Parathyroid adenoma (tissue), 2 donors: ENCODE results near the gene PLCL1.

Experiments
- H2AFZ ChIP-seq: fragments of 300-600 bp; sonication (generic); one replicate; pipeline ENCODE4 v1.7.0; 2017; ENCODE audit warnings: antibody characterized with exemption, mild to moderate bottlenecking
- H3K27ac ChIP-seq: fragments of 300-600 bp; sonication (generic); one replicate; pipeline ENCODE4 v1.7.0; 2017
- H3K27me3 ChIP-seq: fragments of 300-600 bp; sonication (generic); one replicate; pipeline ENCODE4 v1.7.0; 2017; ENCODE audit warnings: low read length; ENCODE audit not compliant: control insufficient read depth, insufficient read depth
- H3K36me3 ChIP-seq: fragments of 300-600 bp; sonication (generic); one replicate; pipeline ENCODE4 v1.7.0; 2017; ENCODE audit warnings: low read length; ENCODE audit not compliant: control insufficient read depth, insufficient read depth
- H3K4me1 ChIP-seq: fragments of 300-600 bp; sonication (generic); one replicate; pipeline ENCODE4 v1.7.0; 2017; ENCODE audit warnings: control low read depth
- H3K4me2 ChIP-seq: fragments of 300-600 bp; sonication (generic); one replicate; pipeline ENCODE4 v1.7.0; 2017; ENCODE audit warnings: low read length
- H3K4me3 ChIP-seq: fragments of 300-600 bp; sonication (generic); one replicate; pipeline ENCODE4 v1.7.0; 2017; ENCODE audit warnings: low read depth, low read length
- H3K79me2 ChIP-seq: fragments of 300-600 bp; sonication (generic); one replicate; pipeline ENCODE4 v1.7.0; 2017; ENCODE audit warnings: control low read depth
- H3K9ac ChIP-seq: fragments of 300-600 bp; sonication (generic); one replicate; pipeline ENCODE4 v1.7.0; 2017; ENCODE audit warnings: mild to moderate bottlenecking
- H3K9me3 ChIP-seq: fragments of 300-600 bp; sonication (generic); one replicate; pipeline ENCODE4 v1.7.0; 2017; ENCODE audit warnings: low read length; ENCODE audit not compliant: control insufficient read depth
- TF ChIP-seq, protein P1 (sequence below): fragments of 300-600 bp; sonication (generic); IDR thresholded peaks from one replicate; pipeline ENCODE4 v1.7.0; 2017; ENCODE audit warnings: antibody characterized with exemption, mild to moderate bottlenecking
- donor health status: primary hyperparathyroidism.

The PLCL1 gene

DNA sequence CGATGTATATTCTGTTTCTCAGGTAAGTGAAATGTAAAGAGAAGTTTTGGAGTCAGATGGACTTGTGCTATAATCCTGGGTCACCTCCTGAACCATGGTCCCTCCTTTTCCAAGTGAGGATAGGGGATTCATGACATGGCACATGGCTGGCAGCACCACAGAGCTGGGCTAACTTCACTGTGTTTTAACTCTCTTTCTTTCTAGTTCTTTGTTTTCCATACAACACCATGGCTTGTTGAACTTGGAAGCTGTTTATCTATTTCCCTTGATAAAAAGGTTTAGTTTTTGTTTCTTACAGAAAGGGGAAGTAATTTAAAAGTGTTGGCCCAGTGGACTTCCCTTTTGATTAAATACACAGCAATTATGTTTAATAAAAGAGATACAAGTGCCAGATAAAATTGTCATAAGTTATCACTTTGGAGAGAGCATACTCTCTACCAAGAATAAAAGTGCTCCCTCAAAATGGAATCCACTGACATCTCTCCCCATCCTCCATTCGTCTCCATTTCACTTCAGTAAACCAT lies 90.4 kb downstream of the PLCL1 start:
- H3K9me3 ChIP-seq = no peaks in the 10 kb centered on the region
- H3K9ac ChIP-seq = no peak overlapping the region
- H3K27ac ChIP-seq = no peak overlapping the region
- no peaks in the 10 kb centered on the region for H3K36me3 ChIP-seq
- TF ChIP-seq, protein P1, sequence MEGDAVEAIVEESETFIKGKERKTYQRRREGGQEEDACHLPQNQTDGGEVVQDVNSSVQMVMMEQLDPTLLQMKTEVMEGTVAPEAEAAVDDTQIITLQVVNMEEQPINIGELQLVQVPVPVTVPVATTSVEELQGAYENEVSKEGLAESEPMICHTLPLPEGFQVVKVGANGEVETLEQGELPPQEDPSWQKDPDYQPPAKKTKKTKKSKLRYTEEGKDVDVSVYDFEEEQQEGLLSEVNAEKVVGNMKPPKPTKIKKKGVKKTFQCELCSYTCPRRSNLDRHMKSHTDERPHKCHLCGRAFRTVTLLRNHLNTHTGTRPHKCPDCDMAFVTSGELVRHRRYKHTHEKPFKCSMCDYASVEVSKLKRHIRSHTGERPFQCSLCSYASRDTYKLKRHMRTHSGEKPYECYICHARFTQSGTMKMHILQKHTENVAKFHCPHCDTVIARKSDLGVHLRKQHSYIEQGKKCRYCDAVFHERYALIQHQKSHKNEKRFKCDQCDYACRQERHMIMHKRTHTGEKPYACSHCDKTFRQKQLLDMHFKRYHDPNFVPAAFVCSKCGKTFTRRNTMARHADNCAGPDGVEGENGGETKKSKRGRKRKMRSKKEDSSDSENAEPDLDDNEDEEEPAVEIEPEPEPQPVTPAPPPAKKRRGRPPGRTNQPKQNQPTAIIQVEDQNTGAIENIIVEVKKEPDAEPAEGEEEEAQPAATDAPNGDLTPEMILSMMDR = no peak
- H3K4me1 ChIP-seq = peaks cover 32% of the 10 kb centered on the region
- no peaks in the 10 kb centered on the region for H3K27me3 ChIP-seq
- no peak overlapping the region for H2AFZ ChIP-seq
- H3K4me3 ChIP-seq = no peak overlapping the region
- H3K79me2 ChIP-seq = peaks cover 17% of the 10 kb centered on the region
- no peak overlapping the region for H3K4me2 ChIP-seq

DNA sequence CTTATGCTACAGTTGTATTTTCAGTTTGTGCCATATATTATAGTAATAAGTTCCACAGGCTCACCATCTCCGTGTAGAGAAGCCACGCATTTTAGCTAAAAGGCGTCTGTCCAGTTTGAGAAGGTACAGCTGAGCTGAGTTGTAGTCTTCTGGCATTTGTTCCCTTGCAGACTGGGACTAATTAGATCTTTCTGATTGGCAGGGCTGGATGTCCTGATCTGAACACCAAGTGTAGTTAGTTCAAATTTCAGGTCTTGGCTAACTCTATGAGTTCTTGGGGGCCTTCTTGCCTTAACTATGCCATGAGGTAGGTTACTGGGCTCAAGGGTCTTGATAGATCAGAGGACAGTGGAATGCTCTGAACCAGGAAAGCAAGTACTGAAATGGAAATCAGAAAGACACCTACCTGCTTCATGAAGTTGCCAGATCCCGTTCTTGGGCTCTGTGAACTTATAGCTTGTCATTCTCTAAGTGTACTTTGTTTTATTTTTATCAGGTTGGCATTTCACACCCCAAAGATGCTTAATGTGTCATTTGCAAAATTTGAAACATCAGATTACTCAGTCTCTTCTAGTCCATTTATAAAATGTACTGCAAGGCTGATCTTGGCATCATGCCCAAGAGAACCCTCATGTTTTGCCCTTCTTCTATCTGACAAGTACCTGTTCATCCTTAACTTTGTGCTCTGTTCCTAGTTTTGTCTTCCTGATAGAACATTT lies 93.7 kb downstream of the PLCL1 start:
- TF ChIP-seq, protein P1 = no peak

DNA sequence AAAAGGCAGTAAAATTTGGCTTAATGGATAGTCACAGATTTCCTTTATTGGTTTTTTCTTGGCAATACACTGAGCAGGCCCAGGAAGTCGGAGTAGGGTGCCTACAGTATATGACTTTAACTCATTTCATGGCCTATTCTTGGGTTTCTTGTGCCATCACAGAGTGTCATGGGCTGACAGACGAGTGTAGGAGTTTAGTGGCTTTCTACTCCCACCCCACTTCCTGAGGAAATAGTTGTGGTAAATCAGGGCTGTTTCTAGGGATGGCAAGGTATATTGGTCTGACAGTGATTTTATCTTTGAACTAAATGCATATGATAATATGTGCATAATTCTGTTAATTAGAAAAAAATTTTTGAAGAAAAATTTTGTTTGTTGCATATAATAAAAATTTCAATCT lies 100.1 kb downstream of the PLCL1 start:
- Histone ChIP-seq H3K27ac (no peak overlapping the region), H3K36me3 (no peaks in the 10 kb centered on the region), H3K4me3 (no peak overlapping the region)

More for the DNA sequence above, 93.7 kb downstream of the PLCL1 start:
- Histone ChIP-seq H3K27ac (no peak overlapping the region), H3K9me3 (no peaks in the 10 kb centered on the region), H3K27me3 (no peaks in the 10 kb centered on the region), H2AFZ (no peak overlapping the region), H3K79me2 (peaks cover 4% of the 10 kb centered on the region), H3K4me1 (peaks cover 18% of the 10 kb centered on the region), H3K9ac (no peak overlapping the region), H3K36me3 (no peaks in the 10 kb centered on the region), H3K4me3 (no peak overlapping the region), H3K4me2 (no peak overlapping the region)

DNA sequence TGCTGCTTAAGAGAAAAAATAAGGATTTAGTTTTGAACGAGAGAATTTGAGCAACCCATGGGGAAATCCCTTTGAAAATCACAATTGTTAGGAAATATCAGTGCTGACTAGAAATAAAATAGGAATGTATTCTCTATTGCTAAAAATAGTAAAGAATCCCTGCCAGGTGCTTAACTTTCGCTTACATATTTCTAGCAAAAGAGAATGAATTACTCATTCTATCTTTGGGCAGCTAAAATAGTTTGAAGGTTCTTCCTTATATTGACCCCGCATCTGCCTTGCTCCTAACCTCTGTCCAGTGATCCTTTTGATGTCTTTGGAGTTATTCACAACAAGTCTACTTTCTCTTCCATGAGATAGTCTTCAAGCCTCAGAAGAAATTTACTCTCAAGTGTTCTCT lies 103.8 kb downstream of the PLCL1 start:
- Histone ChIP-seq H3K4me3 (no peak overlapping the region), H2AFZ (no peak overlapping the region), H3K36me3 (no peaks in the 10 kb centered on the region), H3K9ac (no peak overlapping the region), H3K4me2 (no peak overlapping the region), H3K4me1 (peaks cover 12% of the 10 kb centered on the region), H3K27me3 (no peaks in the 10 kb centered on the region), H3K9me3 (no peaks in the 10 kb centered on the region), H3K79me2 (peaks cover 23% of the 10 kb centered on the region), H3K27ac (no peak overlapping the region)
- TF ChIP-seq, protein P1 = no peak

More for the DNA sequence above, 100.1 kb downstream of the PLCL1 start:
- no peak overlapping the region for H3K9ac ChIP-seq
- no peak overlapping the region for H3K4me2 ChIP-seq
- TF ChIP-seq, protein P1 = no peak
- no peaks in the 10 kb centered on the region for H3K9me3 ChIP-seq
- peaks cover 10% of the 10 kb centered on the region for H3K4me1 ChIP-seq
- no peak overlapping the region for H2AFZ ChIP-seq
- peaks cover 22% of the 10 kb centered on the region for H3K79me2 ChIP-seq
- no peaks in the 10 kb centered on the region for H3K27me3 ChIP-seq
